Body of pancreas (tissue), 4 donors: Measurements from ENCODE around the gene NACC2.

Experiments used
- CTCF ChIP-seq, 7 experiments: fragments of 450-650 bp in 4 of 7; fragments of 200-600 bp in 3 of 7; sonication (generic) in 3 of 7; IDR thresholded peaks; one replicate each; pipeline ENCODE4 v1.5.1; 2016 to 2019; ENCODE audit warnings: antibody characterized with exemption in 7 of 7
- POLR2A ChIP-seq, 3 donors: fragments of 450-650 bp; IDR thresholded peaks; one replicate each; pipeline ENCODE4 v1.6.1; 2016; ENCODE audit warnings: antibody characterized with exemption in 3 of 3, mild to moderate bottlenecking in 2 of 3

- peak in 5 of 7 experiments; percentile 10 to 34 (median 20) for TF ChIP-seq CTCF (IDR thresholded peaks at IDR 0.05)
- no peak for TF ChIP-seq POLR2A (IDR thresholded peaks at IDR 0.05)
These were observed 5.4 kb downstream of the NACC2 start for GRCh38 chr9:136089697-136090045.
